K562 (cell line): ENCODE results near the gene ARHGEF4. TPM values are rescaled to one million over a fixed set of nuclear protein-coding genes. Genes with fewer than 3 reads are reported as not detected.

Experiments used
- CEBPG ChIP-seq, 3 experiments: fragments of 200-800 bp in 1 of 3; sonication (Bioruptor generic) in 1 of 3; sonication (generic) in 1 of 3; formaldehyde crosslinking in 1 of 3; IDR thresholded peaks in 2 of 3; conservative IDR thresholded peaks in 1 of 3; 2 replicates each; pipeline versions ENCODE4 v1.6.1 to v1.8.0; 2016 to 2022; ENCODE audit warnings: missing compliant biosample characterization in 2 of 3, missing genetic modification characterization in 2 of 3, mild to moderate bottlenecking in 1 of 3, missing genetic modification reagents in 1 of 3
- CTCF ChIP-seq, 3 experiments: IDR thresholded peaks in 2 of 3; conservative IDR thresholded peaks in 1 of 3; 2 replicates each; pipeline ENCODE4 v1.5.1; 2011 to 2012; ENCODE audit warnings: low read length in 3 of 3, mild to moderate bottlenecking in 3 of 3, control low read depth in 2 of 3, improper control_type of control experiment in 1 of 3, inconsistent platforms in 1 of 3, low read depth in 1 of 3, mixed read lengths in 1 of 3, moderate library complexity in 1 of 3; ENCODE audit not compliant: insufficient read depth in 2 of 3
- CUX1 ChIP-seq: fragments of 200-800 bp; sonication (Bioruptor generic); IDR thresholded peaks from 2 replicates; pipeline ENCODE4 v1.6.1; 2016; ENCODE audit warnings: missing genetic modification characterization, missing compliant biosample characterization
- E2F6 ChIP-seq, 2 experiments: IDR thresholded peaks; 2 replicates each; pipeline ENCODE4 v1.6.1; 2011; ENCODE audit warnings: borderline replicate concordance in 1 of 2, control low read depth in 1 of 2, low read depth in 1 of 2, low read length in 1 of 2, mild to moderate bottlenecking in 1 of 2, mixed read lengths in 1 of 2, moderate library complexity in 1 of 2; ENCODE audit not compliant: insufficient read depth in 1 of 2, insufficient read length in 1 of 2, poor library complexity in 1 of 2, severe bottlenecking in 1 of 2; ENCODE audit errors: extremely low read depth in 1 of 2
- ELF4 ChIP-seq: fragments of 450-650 bp; formaldehyde crosslinking; IDR thresholded peaks from 2 replicates; pipeline ENCODE4 v1.4.0; 2022; ENCODE audit warnings: missing genetic modification characterization
- HNRNPUL1 ChIP-seq: fragments of 200-400 bp; formaldehyde crosslinking; IDR thresholded peaks from 2 replicates; pipeline ENCODE4 v1.6.1; 2017; ENCODE audit warnings: low read length
- NFE2L1 ChIP-seq: fragments of 450-650 bp; IDR thresholded peaks from 2 replicates; pipeline ENCODE4 v1.6.1; 2016; ENCODE audit warnings: missing genetic modification characterization, low read depth, mild to moderate bottlenecking, missing compliant biosample characterization, moderate library complexity, borderline replicate concordance
- NFIX ChIP-seq: fragments of 250-450 bp; sonication (Bioruptor Pico); IDR thresholded peaks from 2 replicates; pipeline ENCODE4 v1.4.0; 2020; ENCODE audit warnings: low read depth, mild to moderate bottlenecking, moderate library complexity
- SMC3 ChIP-seq: conservative IDR thresholded peaks from 2 replicates; pipeline ENCODE4 v1.6.1; 2011; ENCODE audit warnings: low read depth, low read length, improper control_type of control experiment; ENCODE audit not compliant: insufficient read depth
- TFE3 ChIP-seq: fragments of 450-650 bp; formaldehyde crosslinking; IDR thresholded peaks from 2 replicates; pipeline ENCODE4 v1.4.0; 2020; ENCODE audit warnings: mild to moderate bottlenecking, mixed read lengths
- ZFP1 ChIP-seq: fragments of 450-650 bp; formaldehyde crosslinking; IDR thresholded peaks from 2 replicates; pipeline ENCODE4 v1.4.0; 2020; ENCODE audit warnings: mild to moderate bottlenecking, mixed read lengths
- ZNF134 ChIP-seq: fragments of 250-450 bp; sonication (Bioruptor Pico); conservative IDR thresholded peaks from 2 replicates; pipeline ENCODE4 v1.4.0; 2020
- ZNF24 ChIP-seq: fragments of 450-650 bp; IDR thresholded peaks from 2 replicates; pipeline ENCODE4 v1.6.1; 2016
- polyA plus RNA-seq, 8 experiments: library from polyadenylated mRNA; depleted of rRNA in 4 of 8; stranded (reverse) in 5 of 8; unstranded in 3 of 8; fragments of >200 nt; fragmentation: Nextera tagmentation in 2 of 8; fragmentation: Illumina TruSeq in 1 of 8; extraction: Ambion mirVana in 2 of 8; extraction: Trizol in 1 of 8; gene quantifications; 2 replicates each; pipeline versions ENCODE4 v1.2.1 to v1.2.3, GENCODE V29; 2011 to 2014; ENCODE audit warnings: inconsistent platforms in 1 of 8, missing spikeins in 1 of 8
- total RNA-seq, 7 experiments: library from RNA; depleted of rRNA in 6 of 7; stranded (reverse); fragments of >200 nt in 6 of 7; fragmentation: Illumina TruSeq in 2 of 7; extraction: Trizol in 2 of 7; gene quantifications; 2 replicates each; pipeline versions ENCODE4 v1.2.1 to v1.2.3, GENCODE V29; 2011 to 2021; ENCODE audit warnings: low replicate concordance in 1 of 7

Gene ARHGEF4
- total and polyA plus RNA-seq, 9 of the 15 experiments (the other 6 are each of a cell fraction or from before 2014, with no cell fraction given), result not detected

DNA sequence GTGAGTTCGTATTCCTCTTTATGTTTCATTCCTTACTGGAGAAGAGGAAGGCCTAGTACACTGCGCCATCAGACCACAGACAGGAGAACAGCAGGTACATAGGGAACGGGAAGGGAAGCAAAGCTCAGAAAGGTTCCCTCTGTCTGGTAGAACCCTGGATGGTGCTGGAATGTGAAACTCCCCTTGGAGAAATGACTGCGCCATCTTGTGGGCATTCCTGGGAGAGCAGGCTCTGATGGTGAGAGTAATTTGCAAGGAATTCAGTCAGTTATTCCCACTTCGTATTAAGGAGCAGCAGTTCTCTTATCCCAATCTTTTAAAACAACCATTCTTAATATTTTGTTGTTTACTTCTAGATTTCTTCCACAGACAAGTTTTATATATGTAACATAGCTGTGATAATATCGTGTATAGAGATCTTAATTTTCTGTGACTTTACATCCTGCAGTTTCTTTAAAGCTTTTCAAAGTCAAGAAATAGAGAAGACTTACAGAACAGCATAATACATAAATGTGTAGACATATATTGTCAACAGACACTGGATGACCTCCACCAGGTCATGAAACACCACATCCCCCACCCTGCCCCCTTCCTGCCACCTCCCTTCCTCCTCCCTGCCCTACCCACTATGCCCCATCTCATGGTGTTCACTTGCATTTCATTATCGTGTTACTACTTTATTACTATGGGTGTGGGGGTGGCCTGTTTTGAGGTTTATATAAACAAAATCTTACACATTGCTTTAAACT, 83.9 kb downstream of the ARHGEF4 start (continued):
- TF ChIP-seq E2F6 (IDR thresholded peaks at IDR 0.05; ENCODE audit: borderline replicate concordance in 1 of 2, extremely low read depth in 1 of 2, insufficient read depth in 1 of 2, insufficient read length in 1 of 2, low read depth in 1 of 2, low read length in 1 of 2, poor library complexity in 1 of 2, severe bottlenecking in 1 of 2), result no peak
- 0 out of 2 replicates have a peak, but pooled peaks have one; percentile 44 for TF ChIP-seq ZNF24
- no peak for TF ChIP-seq CUX1
- peak; percentile 80 to 82 (median 82) for TF ChIP-seq CTCF (IDR thresholded peaks at IDR 0.05 in 2 of 3, conservative IDR thresholded peaks at IDR 0.05 in 1 of 3; ENCODE audit: insufficient read depth in 2 of 3, low read depth in 1 of 3, low read length in 3 of 3)
- no peak for TF ChIP-seq CEBPG (CRISPR knock-in tag; IDR thresholded peaks at IDR 0.05)
- TF ChIP-seq CEBPG (tag; conservative IDR thresholded peaks at IDR 0.05 in 1 of 2, IDR thresholded peaks at IDR 0.05 in 1 of 2), result no peak
- TF ChIP-seq HNRNPUL1, result no peak
- no peak for TF ChIP-seq NFIX
- TF ChIP-seq SMC3, result peak; percentile 78
- TF ChIP-seq ELF4 (CRISPR knock-in tag), result no peak
- TF ChIP-seq TFE3 (CRISPR knock-in tag), result no peak
- TF ChIP-seq NFE2L1, result no peak
- TF ChIP-seq ZNF134 (CRISPR knock-in tag), result no peak
- TF ChIP-seq ZFP1 (CRISPR knock-in tag), result no peak
